Suprapubic skin (tissue), 4 donors: ENCODE results near the gene ITPRIP.

Source experiments
- CTCF ChIP-seq, 2 donors: fragments of 200-600 bp in 1 of 2; fragments of 450-650 bp in 1 of 2; sonication (generic) in 1 of 2; IDR thresholded peaks; one replicate each; pipeline ENCODE4 v1.5.1; 2016 to 2019; ENCODE audit warnings: antibody characterized with exemption in 2 of 2, mild to moderate bottlenecking in 1 of 2, moderate library complexity in 1 of 2
- POLR2A ChIP-seq, 2 donors: fragments of 450-650 bp; IDR thresholded peaks; one replicate each; pipeline ENCODE4 v1.6.1; 2017; ENCODE audit warnings: antibody characterized with exemption in 2 of 2, mild to moderate bottlenecking in 2 of 2, moderate library complexity in 2 of 2
- POLR2AphosphoS5 ChIP-seq, 3 donors: sonication (generic); formaldehyde crosslinking; IDR thresholded peaks; one replicate each; pipeline ENCODE4 v1.6.1; 2017; ENCODE audit warnings: antibody characterized with exemption in 3 of 3

- TF ChIP-seq POLR2A (IDR thresholded peaks at IDR 0.05): no peak
- no peak for TF ChIP-seq CTCF (IDR thresholded peaks at IDR 0.05)
- TF ChIP-seq POLR2AphosphoS5 (IDR thresholded peaks at IDR 0.05): no peak
Observed at GRCh38 chr10:104321226-104321625, 17.0 kb downstream of the ITPRIP start.
